NCI-H345 treated with DMSO at 0.1 percent for 48 hours (cell line): ENCODE measurements around the gene TNFRSF11A.

Source experiments
- DNase-seq: peaks from one replicate; lab custom pipeline; 2025; ENCODE audit not compliant: unreplicated experiment; lab: John Stamatoyannopoulos, UW

Gene TNFRSF11A

GRCh38 chr18:62324181-62324828 is 805 bp upstream of the TNFRSF11A start:
- DNase-seq, result no peak

GRCh38 chr18:62325806-62326645 is 916 bp downstream of the TNFRSF11A start:
- DNase-seq, result no peak

- no peak for DNase-seq
Measured at GRCh38 chr18:62326646-62327348, 1.7 kb downstream of the TNFRSF11A start.

DNA sequence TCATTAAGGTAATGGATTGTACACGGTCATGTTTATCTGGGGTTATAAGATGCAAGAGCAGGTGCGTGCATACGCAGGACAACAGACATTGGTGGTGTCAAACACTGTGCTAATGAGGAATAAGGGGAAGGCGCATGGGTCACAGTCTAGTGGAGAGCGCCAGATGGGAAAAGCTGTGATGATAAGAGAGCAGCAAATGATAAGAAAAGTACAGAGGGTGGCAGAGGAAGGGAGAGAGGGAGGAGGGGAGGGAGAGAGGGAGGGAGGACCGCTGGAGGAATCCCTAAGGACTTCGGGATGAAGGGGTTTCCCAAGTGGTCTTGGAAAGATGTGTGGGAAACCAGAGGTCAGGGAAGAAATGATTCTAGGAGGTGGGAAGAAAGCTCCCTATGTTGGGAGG is 2.9 kb downstream of the TNFRSF11A start:
- DNase-seq, result no peak

DNA sequence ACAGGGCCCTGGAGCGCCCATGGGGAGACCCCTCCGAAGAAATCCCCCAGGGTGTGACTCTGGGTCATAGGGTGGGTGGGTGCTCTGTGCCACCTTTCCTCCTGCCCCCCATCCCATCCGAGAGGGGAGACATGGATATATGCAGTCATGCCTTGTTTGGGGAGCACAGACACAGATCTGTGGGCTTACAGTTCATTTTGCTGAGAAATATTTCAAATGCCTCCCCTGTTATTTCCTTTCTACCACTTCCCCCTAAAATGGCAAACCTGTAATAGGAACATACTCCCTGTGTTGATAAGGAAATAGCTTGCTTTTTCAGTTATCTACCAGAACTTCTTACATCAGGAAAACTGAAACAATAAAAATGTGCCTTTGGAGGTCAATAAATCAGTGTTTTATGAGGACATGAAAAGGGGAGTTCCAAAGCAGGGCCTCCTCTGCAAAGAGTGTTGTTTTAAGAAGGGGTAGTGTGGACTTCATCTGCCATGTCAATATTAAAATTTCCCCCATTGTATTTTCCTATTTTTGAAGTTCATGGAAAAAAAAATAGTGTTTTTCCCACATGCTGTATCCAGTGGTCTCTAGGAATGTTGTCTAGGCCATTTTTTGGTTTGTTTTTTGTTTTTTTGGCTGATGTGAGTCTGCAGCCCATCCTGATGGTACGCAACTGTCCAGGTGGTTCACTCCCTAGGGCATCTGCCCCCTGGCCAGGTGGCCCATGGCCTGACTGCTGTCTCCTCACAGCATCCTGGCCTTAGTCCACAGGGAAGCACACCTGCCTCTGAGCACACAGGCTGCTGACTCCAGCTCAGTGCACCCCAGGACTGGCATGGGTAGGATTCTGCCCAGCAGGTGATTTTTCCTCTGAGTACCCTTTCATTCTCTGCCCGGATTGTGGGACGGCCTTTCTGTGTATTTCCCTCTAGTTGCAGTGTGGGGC is 3.7 kb downstream of the TNFRSF11A start:
- no peak for DNase-seq

GRCh38 chr18:62329691-62330454 is 4.8 kb downstream of the TNFRSF11A start:
- DNase-seq, result no peak

GRCh38 chr18:62330650-62331049 is 5.5 kb downstream of the TNFRSF11A start:
- DNase-seq, result no peak

GRCh38 chr18:62331581-62332356 is 6.7 kb downstream of the TNFRSF11A start:
- DNase-seq, result no peak

- DNase-seq, result no peak
Measured at GRCh38 chr18:62332431-62332830, 7.3 kb downstream of the TNFRSF11A start.

DNA sequence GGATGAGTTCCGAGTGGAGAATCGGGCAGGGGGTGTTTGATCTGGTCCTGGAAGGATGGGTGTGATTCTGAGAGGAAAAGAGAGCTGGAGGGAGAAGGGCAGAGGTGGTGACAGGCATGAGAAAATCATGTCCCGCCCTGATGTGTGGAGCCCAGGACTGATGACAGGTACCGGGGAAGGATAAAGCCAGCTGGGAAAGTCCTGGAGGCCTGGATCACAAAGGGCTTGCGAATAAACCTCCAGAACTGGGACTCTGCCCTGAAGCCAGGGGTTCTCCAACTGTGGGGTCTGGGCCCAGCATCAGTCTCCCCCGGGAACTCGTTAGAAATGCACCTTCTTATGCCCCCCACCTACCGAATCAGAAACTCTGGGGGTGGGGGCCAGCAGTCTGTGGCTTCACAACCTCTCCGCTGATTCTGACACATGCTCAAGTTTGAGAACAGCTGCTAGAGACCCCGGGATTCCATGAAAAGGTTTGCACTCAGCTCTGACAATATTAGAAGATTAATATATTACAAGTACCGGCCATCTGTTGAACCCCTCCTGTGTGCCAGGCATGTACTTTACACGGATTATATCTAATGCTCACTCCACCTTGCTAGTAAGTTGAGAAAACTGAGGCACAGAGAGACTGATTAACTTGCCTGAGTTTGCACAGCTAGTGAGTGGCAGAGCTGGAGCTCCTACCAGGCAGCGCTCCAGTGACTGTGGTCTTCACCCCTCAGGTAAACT is 8.0 kb downstream of the TNFRSF11A start:
- no peak for DNase-seq

- no peak for DNase-seq
Measured at GRCh38 chr18:62334120-62334519, 9.0 kb downstream of the TNFRSF11A start.

- no peak for DNase-seq
Measured at GRCh38 chr18:62335494-62335893, 10.4 kb downstream of the TNFRSF11A start.

DNA sequence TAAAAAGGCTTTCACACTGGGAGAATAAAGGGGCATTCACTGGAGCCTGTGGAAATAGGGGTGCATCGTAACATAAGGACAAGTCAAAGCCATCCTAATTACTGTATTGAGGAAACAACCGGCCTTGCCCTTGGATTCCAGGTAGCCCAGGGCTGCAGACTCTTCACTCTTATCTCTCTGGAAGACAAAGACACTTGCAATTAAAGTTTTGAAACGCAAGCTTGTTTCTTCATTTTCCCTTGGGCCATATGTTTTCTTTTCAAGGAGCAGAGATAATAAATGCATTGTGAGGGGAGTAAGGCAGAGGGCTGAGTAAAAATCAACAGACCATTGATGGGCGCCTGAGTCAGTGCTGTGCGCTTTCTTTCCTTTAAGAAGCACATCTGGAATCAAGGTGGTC is 11.5 kb downstream of the TNFRSF11A start:
- DNase-seq, result no peak

DNA sequence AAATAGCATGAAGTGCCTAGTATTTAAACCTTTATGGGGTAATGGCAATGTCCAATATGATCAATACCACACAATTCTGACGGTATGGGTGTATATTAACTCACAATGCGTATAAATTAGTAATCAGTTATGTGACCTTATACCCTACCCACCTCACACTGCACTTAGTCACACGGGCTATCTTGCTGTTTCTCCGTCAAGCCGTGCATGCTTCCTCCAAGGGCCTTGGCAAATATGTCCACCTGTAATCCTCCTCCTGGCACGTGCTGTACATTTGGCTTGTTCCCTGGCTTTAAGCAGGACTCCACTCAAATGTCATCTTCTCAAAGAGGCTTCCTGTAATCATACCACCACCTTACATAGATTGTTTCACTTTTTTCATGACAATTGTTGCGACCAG is 12.2 kb downstream of the TNFRSF11A start:
- no peak for DNase-seq

DNA sequence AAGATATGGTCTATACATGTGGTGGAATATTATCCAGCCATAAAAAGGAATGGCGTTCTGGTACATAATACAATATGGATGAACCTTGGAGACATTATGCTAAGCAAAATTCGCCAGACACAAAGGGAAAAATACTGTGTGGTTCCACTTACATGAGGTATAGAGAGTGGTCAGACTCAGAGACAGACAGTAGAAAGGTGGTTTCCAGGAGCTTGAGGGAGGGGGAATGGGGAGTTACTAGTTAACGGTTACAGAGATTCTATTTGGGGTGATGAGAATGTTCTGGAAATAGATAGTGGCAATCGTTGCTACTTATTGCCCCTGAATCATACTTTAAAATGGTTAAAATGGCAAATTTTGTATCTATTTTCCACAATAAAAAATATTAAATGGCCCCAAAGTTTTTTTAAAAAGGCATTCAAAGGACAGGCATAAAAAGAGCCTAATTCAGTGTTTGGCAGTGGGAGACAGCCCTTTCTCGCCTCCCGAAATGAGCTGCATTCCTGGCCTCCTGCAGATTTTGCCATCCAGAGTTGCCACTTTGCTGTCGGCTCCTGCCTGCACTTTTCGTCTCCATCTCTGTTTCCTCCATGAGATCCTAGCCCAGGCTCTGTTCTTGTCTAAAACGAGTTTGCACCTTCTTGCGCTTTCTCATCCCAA is 13.5 kb downstream of the TNFRSF11A start:
- no peak for DNase-seq

GRCh38 chr18:62339106-62339988 is 14.2 kb downstream of the TNFRSF11A start:
- DNase-seq, result no peak

GRCh38 chr18:62340996-62341395 is 15.9 kb downstream of the TNFRSF11A start:
- no peak for DNase-seq
